HEK293 (cell line): ENCODE data around the gene WDR44.

ENCODE experiments used
- CTCF ChIA-PET: fragments of 350-600 bp; formaldehyde crosslinking; extraction: SDS; loops from one replicate; lab custom pipeline; 2021; ENCODE audit warnings: antibody characterized with exemption; lab: Yijun Ruan, JAX
- POLR2A ChIA-PET: fragments of 300-600 bp; formaldehyde crosslinking; extraction: SDS; loops from one replicate; lab custom pipeline; 2020; ENCODE audit warnings: antibody characterized with exemption, inconsistent platforms; lab: Yijun Ruan, JAX
- H3K27ac ChIP-seq: fragments of 200-500 bp; sonication (Bioruptor generic); 2 replicates; pipeline ENCODE4 v1.5.1; 2014; ENCODE audit warnings: low read depth, low read length, control low read depth, inconsistent platforms; ENCODE audit errors: extremely low read depth
- H3K36me3 ChIP-seq, 2 experiments: fragments of 200-500 bp in 1 of 2; sonication (Bioruptor generic) in 1 of 2; 1 replicate in 1 of 2; 2 replicates in 1 of 2; pipeline ENCODE4 v1.5.1; 2014 to 2017; ENCODE audit warnings: inconsistent platforms in 2 of 2, low read length in 2 of 2; ENCODE audit not compliant: control insufficient read depth in 2 of 2, insufficient read depth in 1 of 2
- H3K4me1 ChIP-seq: fragments of 200-500 bp; sonication (Bioruptor generic); 2 replicates; pipeline ENCODE4 v1.5.1; 2014; ENCODE audit warnings: mild to moderate bottlenecking, low read length, inconsistent platforms; ENCODE audit not compliant: control insufficient read depth, insufficient read depth
- H3K4me3 ChIP-seq: 2 replicates; pipeline ENCODE4 v1.5.1; 2011; ENCODE audit warnings: low read depth, mild to moderate bottlenecking, control low read depth, low read length, moderate library complexity
- H3K9me3 ChIP-seq: fragments of 200-500 bp; sonication (Bioruptor generic); 2 replicates; pipeline ENCODE4 v1.5.1; 2014; ENCODE audit warnings: low read depth, low read length, inconsistent platforms; ENCODE audit not compliant: control insufficient read depth, insufficient read depth
- BCL11A ChIP-seq: fragments of 450-650 bp; formaldehyde crosslinking; IDR thresholded peaks from 2 replicates; pipeline ENCODE4 v1.5.1; 2016; ENCODE audit warnings: low read depth, missing biosample characterization, missing genetic modification characterization
- CTCF ChIP-seq: fragments of 450-650 bp; formaldehyde crosslinking; IDR thresholded peaks from 2 replicates; pipeline ENCODE4 v1.5.1; 2016; ENCODE audit warnings: missing biosample characterization, missing genetic modification characterization
- MEIS1 ChIP-seq: sonication (generic); formaldehyde crosslinking; IDR thresholded peaks from 2 replicates; pipeline ENCODE4 v1.8.1; 2022; ENCODE audit warnings: missing genetic modification reagents, mild to moderate bottlenecking, borderline replicate concordance
- SCRT2 ChIP-seq: fragments of 450-650 bp; formaldehyde crosslinking; IDR thresholded peaks from 2 replicates; pipeline ENCODE4 v1.5.1; 2016; ENCODE audit warnings: missing biosample characterization, missing genetic modification characterization
- TRIM28 ChIP-seq: IDR thresholded peaks from 2 replicates; pipeline ENCODE4 v1.6.1; 2011; ENCODE audit warnings: low read length, control low read depth, borderline replicate concordance
- TSHZ1 ChIP-seq: fragments of 450-650 bp; formaldehyde crosslinking; IDR thresholded peaks from 2 replicates; pipeline ENCODE4 v1.5.1; 2016; ENCODE audit warnings: missing biosample characterization, missing genetic modification characterization, borderline replicate concordance
- WT1 ChIP-seq: fragments of 450-650 bp; formaldehyde crosslinking; IDR thresholded peaks from 2 replicates; pipeline ENCODE4 v1.5.1; 2016; ENCODE audit warnings: missing biosample characterization, missing genetic modification characterization
- ZBTB44 ChIP-seq: fragments of 450-650 bp; IDR thresholded peaks from 2 replicates; pipeline ENCODE4 v1.5.1; 2018; ENCODE audit warnings: missing biosample characterization, mild to moderate bottlenecking, missing genetic modification characterization
- ZEB2 ChIP-seq: fragments of 450-650 bp; formaldehyde crosslinking; IDR thresholded peaks from 2 replicates; pipeline ENCODE4 v1.5.1; 2016; ENCODE audit warnings: missing biosample characterization, missing genetic modification characterization
- ZIC2 ChIP-seq: fragments of 450-650 bp; formaldehyde crosslinking; IDR thresholded peaks from 2 replicates; pipeline ENCODE4 v1.5.1; 2016; ENCODE audit warnings: missing biosample characterization, missing genetic modification characterization
- ZNF10 ChIP-seq: fragments of 450-650 bp; formaldehyde crosslinking; IDR thresholded peaks from 2 replicates; pipeline ENCODE4 v1.5.1; 2017; ENCODE audit warnings: missing biosample characterization, missing genetic modification characterization
- ZNF146 ChIP-seq: fragments of 450-650 bp; formaldehyde crosslinking; IDR thresholded peaks from 2 replicates; pipeline ENCODE4 v1.5.1; 2016; ENCODE audit warnings: missing biosample characterization, missing genetic modification characterization
- ZNF148 ChIP-seq: fragments of 450-650 bp; formaldehyde crosslinking; IDR thresholded peaks from 2 replicates; pipeline ENCODE4 v1.5.0; 2017; ENCODE audit warnings: missing biosample characterization, missing genetic modification characterization, borderline replicate concordance
- ZNF202 ChIP-seq: fragments of 450-650 bp; formaldehyde crosslinking; IDR thresholded peaks from 2 replicates; pipeline ENCODE4 v1.5.1; 2016; ENCODE audit warnings: missing biosample characterization, missing genetic modification characterization, borderline replicate concordance
- ZNF211 ChIP-seq: fragments of 450-650 bp; formaldehyde crosslinking; IDR thresholded peaks from 2 replicates; pipeline ENCODE4 v1.5.1; 2016; ENCODE audit warnings: low read depth, missing biosample characterization, missing genetic modification characterization
- ZNF221 ChIP-seq: fragments of 450-650 bp; formaldehyde crosslinking; IDR thresholded peaks from 2 replicates; pipeline ENCODE4 v1.5.1; 2017; ENCODE audit warnings: missing biosample characterization, missing genetic modification characterization, borderline replicate concordance
- ZNF341 ChIP-seq: fragments of 450-650 bp; formaldehyde crosslinking; IDR thresholded peaks from 2 replicates; pipeline ENCODE4; 2016; ENCODE audit warnings: low read depth, missing biosample characterization, missing genetic modification characterization
- ZNF404 ChIP-seq: fragments of 450-650 bp; formaldehyde crosslinking; IDR thresholded peaks from 2 replicates; pipeline ENCODE4 v1.5.1; 2017; ENCODE audit warnings: missing biosample characterization, missing genetic modification characterization
- ZNF473 ChIP-seq: fragments of 450-650 bp; formaldehyde crosslinking; IDR thresholded peaks from 2 replicates; pipeline ENCODE4 v1.5.1; 2017; ENCODE audit warnings: missing biosample characterization, missing genetic modification characterization
- ZNF654 ChIP-seq: fragments of 450-650 bp; formaldehyde crosslinking; IDR thresholded peaks from 2 replicates; pipeline ENCODE4 v1.5.1; 2016; ENCODE audit warnings: low read depth, missing biosample characterization, missing genetic modification characterization
- ZNF670 ChIP-seq: fragments of 450-650 bp; formaldehyde crosslinking; IDR thresholded peaks from 2 replicates; pipeline ENCODE4 v1.5.1; 2016; ENCODE audit warnings: missing biosample characterization, missing genetic modification characterization, low read depth
- ZNF692 ChIP-seq: fragments of 450-650 bp; formaldehyde crosslinking; IDR thresholded peaks from 2 replicates; pipeline ENCODE4 v1.5.1; 2016; ENCODE audit warnings: missing biosample characterization, missing genetic modification characterization
- ZNF830 ChIP-seq: fragments of 450-650 bp; IDR thresholded peaks from 2 replicates; pipeline ENCODE4 v1.5.0; 2018; ENCODE audit warnings: missing biosample characterization, missing genetic modification characterization, low read depth, mild to moderate bottlenecking, moderate library complexity
- ZNF837 ChIP-seq: fragments of 450-650 bp; formaldehyde crosslinking; IDR thresholded peaks from 2 replicates; pipeline ENCODE4 v1.5.1; 2016; ENCODE audit warnings: missing biosample characterization, missing genetic modification characterization
- ZSCAN18 ChIP-seq: fragments of 450-650 bp; formaldehyde crosslinking; IDR thresholded peaks from 2 replicates; pipeline ENCODE4 v1.5.1; 2016; ENCODE audit warnings: missing biosample characterization, missing genetic modification characterization

WDR44 gene

GRCh38 chrX:118464501-118464900 lies 118.6 kb downstream of the WDR44 start:
- Histone ChIP-seq H3K4me3 (no peak overlapping the region), H3K4me1 (no peaks in the 10 kb centered on the region), H3K9me3 (no peaks in the 10 kb centered on the region), H3K27ac (no peak overlapping the region), H3K36me3 (no peaks in the 10 kb centered on the region)
- ChIA-PET CTCF (interaction anchor here (0.7 kb wide), 1 partner anchor 141 kb away, joined by 3 read pairs; no protein-coding TSS in a partner anchor), POLR2A (no interaction called here)
- no peak for TF ChIP-seq ZNF692 (tag by site-specific recombination)
- no peak for TF ChIP-seq ZNF211 (tag by site-specific recombination)
- TF ChIP-seq CTCF (tag by site-specific recombination) = no peak
- TF ChIP-seq ZEB2 (tag by site-specific recombination) = no peak
- TF ChIP-seq ZNF221 (tag by site-specific recombination) = no peak
- TF ChIP-seq ZNF473 (tag by site-specific recombination) = no peak
- no peak for TF ChIP-seq MEIS1 (CRISPR knock-in tag)
- no peak for TF ChIP-seq ZIC2 (tag by site-specific recombination)
- TF ChIP-seq ZNF202 (tag by site-specific recombination) = no peak
- no peak for TF ChIP-seq ZNF404
- no peak for TF ChIP-seq ZNF654 (tag by site-specific recombination)
- TF ChIP-seq ZNF830 (tag by site-specific recombination) = no peak
- TF ChIP-seq TRIM28 = no peak
- TF ChIP-seq WT1 (tag by site-specific recombination) = no peak
- no peak for TF ChIP-seq ZNF670
- TF ChIP-seq SCRT2 (tag by site-specific recombination) = no peak
- TF ChIP-seq ZBTB44 (tag by site-specific recombination) = no peak
- no peak for TF ChIP-seq ZNF341 (tag by site-specific recombination)
- no peak for TF ChIP-seq ZNF146 (tag by site-specific recombination)
- TF ChIP-seq BCL11A (tag by site-specific recombination) = no peak

- Histone ChIP-seq H3K4me1 (no peaks in the 10 kb centered on the region), H3K9me3 (no peaks in the 10 kb centered on the region), H3K4me3 (no peak overlapping the region), H3K36me3 (no peaks in the 10 kb centered on the region), H3K27ac (no peak overlapping the region)
- CTCF ChIA-PET = interaction anchor here (0.6 to 0.7 kb wide), 2 partner anchors 11 to 135 kb away, joined by 3 read pairs; no protein-coding TSS in a partner anchor
- POLR2A ChIA-PET = no interaction called here
- TF ChIP-seq ZNF148 (no peak), ZSCAN18 (tag by site-specific recombination) (no peak), ZNF10 (tag by site-specific recombination) (no peak), TSHZ1 (tag by site-specific recombination) (no peak), ZNF837 (tag by site-specific recombination) (no peak)
Observed at GRCh38 chrX:118468122-118468521, 122.2 kb downstream of the WDR44 start.
